ENCODE data around the gene CREB3.

GRCh38 chr9:35760651-35761050, 28.2 kb downstream of the CREB3 start:
- no peak for TF ChIP-seq CTCF (IDR thresholded peaks at IDR 0.05)
- TF ChIP-seq EP300 (IDR thresholded peaks at IDR 0.05), result no peak
- no peak for TF ChIP-seq POLR2A (IDR thresholded peaks at IDR 0.05)
- no peak for TF ChIP-seq POLR2AphosphoS5 (IDR thresholded peaks at IDR 0.05)

Data from upper lobe of left lung (tissue), 4 donors.